Cardiac fibroblast (primary cell): Measurements from ENCODE around the gene UBR1.

ENCODE experiments used
- DNase-seq, 2 donors: peaks; one replicate each; pipeline versions ENCODE4 v3.0.0 to v3.0.0-alpha.2; 2010; ENCODE audit warnings: low read depth in 2 of 2
- H3K4me3 ChIP-seq, 2 donors: replicated peaks in 1 of 2; 1 replicate in 1 of 2; 2 replicates in 1 of 2; pipeline ENCODE4 v1.5.1; 2011; ENCODE audit warnings: low read depth in 2 of 2, low read length in 2 of 2, mild to moderate bottlenecking in 2 of 2, moderate library complexity in 1 of 2
- TF ChIP-seq, protein P1 (sequence below): IDR thresholded peaks from one replicate; pipeline ENCODE4 v1.5.1; 2011; ENCODE audit warnings: low read depth, mild to moderate bottlenecking, low read length, inconsistent platforms

UBR1 gene

GRCh38 chr15:43099105-43099845 lies 6.6 kb downstream of the UBR1 start:
- H3K4me3 ChIP-seq, result no peak overlapping the region
- TF ChIP-seq, protein P1, sequence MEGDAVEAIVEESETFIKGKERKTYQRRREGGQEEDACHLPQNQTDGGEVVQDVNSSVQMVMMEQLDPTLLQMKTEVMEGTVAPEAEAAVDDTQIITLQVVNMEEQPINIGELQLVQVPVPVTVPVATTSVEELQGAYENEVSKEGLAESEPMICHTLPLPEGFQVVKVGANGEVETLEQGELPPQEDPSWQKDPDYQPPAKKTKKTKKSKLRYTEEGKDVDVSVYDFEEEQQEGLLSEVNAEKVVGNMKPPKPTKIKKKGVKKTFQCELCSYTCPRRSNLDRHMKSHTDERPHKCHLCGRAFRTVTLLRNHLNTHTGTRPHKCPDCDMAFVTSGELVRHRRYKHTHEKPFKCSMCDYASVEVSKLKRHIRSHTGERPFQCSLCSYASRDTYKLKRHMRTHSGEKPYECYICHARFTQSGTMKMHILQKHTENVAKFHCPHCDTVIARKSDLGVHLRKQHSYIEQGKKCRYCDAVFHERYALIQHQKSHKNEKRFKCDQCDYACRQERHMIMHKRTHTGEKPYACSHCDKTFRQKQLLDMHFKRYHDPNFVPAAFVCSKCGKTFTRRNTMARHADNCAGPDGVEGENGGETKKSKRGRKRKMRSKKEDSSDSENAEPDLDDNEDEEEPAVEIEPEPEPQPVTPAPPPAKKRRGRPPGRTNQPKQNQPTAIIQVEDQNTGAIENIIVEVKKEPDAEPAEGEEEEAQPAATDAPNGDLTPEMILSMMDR, result no peak
- DNase-seq, result no peak

GRCh38 chr15:43096411-43096810 lies 9.4 kb downstream of the UBR1 start:
- TF ChIP-seq, protein P1, result no peak
- DNase-seq, result no peak

GRCh38 chr15:43095708-43096347 lies 10.0 kb downstream of the UBR1 start:
- TF ChIP-seq, protein P1, result no peak
- no peak overlapping the region for H3K4me3 ChIP-seq
- DNase-seq, result peak; percentile 22 to 54

More at GRCh38 chr15:43096411-43096810, 9.4 kb downstream of the UBR1 start:
- no peak overlapping the region for H3K4me3 ChIP-seq

- TF ChIP-seq, protein P1, result no peak
- no peak overlapping the region for H3K4me3 ChIP-seq
- DNase-seq, result peak in 1 of 2 donors; percentile 65
These were observed 10.6 kb downstream of the UBR1 start for GRCh38 chr15:43095243-43095642.

DNA sequence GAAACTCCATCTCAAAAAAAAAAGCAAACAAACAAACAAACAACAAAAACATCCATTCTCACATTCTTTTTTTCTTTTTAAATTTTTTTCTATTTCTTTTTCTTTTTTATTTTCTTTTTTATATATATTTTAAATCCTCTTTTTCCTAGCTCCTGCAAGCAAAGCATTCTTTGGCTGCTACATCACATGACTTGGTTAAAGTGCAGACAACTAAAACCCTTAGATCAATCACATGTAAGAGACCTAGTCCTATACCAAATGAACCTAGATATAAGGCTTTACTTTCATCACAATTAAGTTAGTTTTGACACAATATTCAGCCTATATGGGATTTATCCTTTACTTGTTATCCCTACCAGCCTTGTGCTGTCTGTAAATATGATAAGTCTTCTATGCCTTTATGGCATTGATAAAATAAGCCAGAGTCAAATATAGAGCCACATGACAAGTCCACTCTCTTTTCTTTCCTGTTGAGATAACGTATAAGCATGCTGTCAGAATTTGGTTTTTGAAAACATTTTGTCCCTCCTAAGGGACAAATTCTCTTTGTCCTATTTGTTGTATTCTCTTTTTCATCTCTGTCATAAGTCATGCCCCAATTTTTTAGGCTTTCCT lies 11.3 kb downstream of the UBR1 start:
- TF ChIP-seq, protein P1, result no peak
- no peak overlapping the region for H3K4me3 ChIP-seq
- no peak for DNase-seq

GRCh38 chr15:43093026-43093425 lies 12.8 kb downstream of the UBR1 start:
- TF ChIP-seq, protein P1, result no peak
- H3K4me3 ChIP-seq, result no peak overlapping the region
- peak; percentile 31 to 79 for DNase-seq
